Osteocyte (in vitro differentiated cells): Measurements from ENCODE around the gene ABTB1. TPM values are rescaled to one million over a fixed set of nuclear protein-coding genes. Genes with fewer than 3 reads are reported as not detected.
"Not testable (repeated sequence)": the region's sequence is repeated elsewhere in the genome, so short reads cannot be mapped to it uniquely, and the experiment has no call there.

Source experiments
- DNase-seq: peaks from one replicate; pipeline ENCODE4 v3.0.0; 2021; ENCODE audit warnings: mixed read lengths; ENCODE audit not compliant: unreplicated experiment; ENCODE audit errors: extremely low spot score
- H3K27ac Mint-ChIP-seq: one replicate; pipeline ENCODE4 v1.8.0; 2021; ENCODE audit warnings: mild to moderate bottlenecking, mixed read lengths; ENCODE audit not compliant: unreplicated experiment
- H3K27me3 Mint-ChIP-seq: one replicate; pipeline ENCODE4 v1.8.0; 2021; ENCODE audit warnings: mixed read lengths; ENCODE audit not compliant: unreplicated experiment
- H3K36me3 Mint-ChIP-seq: one replicate; pipeline ENCODE4 v1.8.0; 2021; ENCODE audit warnings: mixed read lengths; ENCODE audit not compliant: unreplicated experiment
- H3K4me1 Mint-ChIP-seq: one replicate; pipeline ENCODE4 v1.8.0; 2021; ENCODE audit warnings: mixed read lengths; ENCODE audit not compliant: unreplicated experiment
- H3K4me3 Mint-ChIP-seq: one replicate; pipeline ENCODE4 v1.8.0; 2021; ENCODE audit warnings: mild to moderate bottlenecking, moderate library complexity, mixed read lengths; ENCODE audit not compliant: unreplicated experiment
- H3K9me3 Mint-ChIP-seq: one replicate; pipeline ENCODE4 v1.8.0; 2021; ENCODE audit warnings: mixed read lengths; ENCODE audit not compliant: unreplicated experiment
- total RNA-seq: library from RNA; stranded (reverse); gene quantifications from 2 replicates; pipeline ENCODE4 v1.2.1, GENCODE V29; 2021
- TF ChIP-seq, protein P1 (sequence below): fragments of 200-600 bp; sonication (generic); IDR thresholded peaks from 2 replicates; pipeline ENCODE4 v1.5.0; 2021; ENCODE audit warnings: antibody characterized with exemption, mild to moderate bottlenecking, moderate library complexity

ABTB1 gene
- total RNA-seq, 1 donor from 2014 or later = 73.4 TPM

- Mint-ChIP-seq H3K9me3 (no peaks in the 10 kb centered on the region), H3K4me1 (peaks cover 32% of the 10 kb centered on the region), H3K36me3 (peaks cover 22% of the 10 kb centered on the region), H3K4me3 (no peak overlapping the region), H3K27me3 (no peaks in the 10 kb centered on the region), H3K27ac (no peak overlapping the region)
- TF ChIP-seq, protein P1, sequence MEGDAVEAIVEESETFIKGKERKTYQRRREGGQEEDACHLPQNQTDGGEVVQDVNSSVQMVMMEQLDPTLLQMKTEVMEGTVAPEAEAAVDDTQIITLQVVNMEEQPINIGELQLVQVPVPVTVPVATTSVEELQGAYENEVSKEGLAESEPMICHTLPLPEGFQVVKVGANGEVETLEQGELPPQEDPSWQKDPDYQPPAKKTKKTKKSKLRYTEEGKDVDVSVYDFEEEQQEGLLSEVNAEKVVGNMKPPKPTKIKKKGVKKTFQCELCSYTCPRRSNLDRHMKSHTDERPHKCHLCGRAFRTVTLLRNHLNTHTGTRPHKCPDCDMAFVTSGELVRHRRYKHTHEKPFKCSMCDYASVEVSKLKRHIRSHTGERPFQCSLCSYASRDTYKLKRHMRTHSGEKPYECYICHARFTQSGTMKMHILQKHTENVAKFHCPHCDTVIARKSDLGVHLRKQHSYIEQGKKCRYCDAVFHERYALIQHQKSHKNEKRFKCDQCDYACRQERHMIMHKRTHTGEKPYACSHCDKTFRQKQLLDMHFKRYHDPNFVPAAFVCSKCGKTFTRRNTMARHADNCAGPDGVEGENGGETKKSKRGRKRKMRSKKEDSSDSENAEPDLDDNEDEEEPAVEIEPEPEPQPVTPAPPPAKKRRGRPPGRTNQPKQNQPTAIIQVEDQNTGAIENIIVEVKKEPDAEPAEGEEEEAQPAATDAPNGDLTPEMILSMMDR = no peak
- DNase-seq = peak; percentile 72
Observed at GRCh38 chr3:127678611-127679533, 6.1 kb downstream of the ABTB1 start.

- Mint-ChIP-seq H3K4me1 (peaks cover 33% of the 10 kb centered on the region), H3K27ac (no peak overlapping the region), H3K9me3 (no peaks in the 10 kb centered on the region), H3K36me3 (peaks cover 22% of the 10 kb centered on the region), H3K4me3 (no peak overlapping the region), H3K27me3 (no peaks in the 10 kb centered on the region)
- DNase-seq = peak; percentile 74
- TF ChIP-seq, protein P1 = peak; percentile 13
Observed at GRCh38 chr3:127679534-127680145, 6.9 kb downstream of the ABTB1 start.

DNA sequence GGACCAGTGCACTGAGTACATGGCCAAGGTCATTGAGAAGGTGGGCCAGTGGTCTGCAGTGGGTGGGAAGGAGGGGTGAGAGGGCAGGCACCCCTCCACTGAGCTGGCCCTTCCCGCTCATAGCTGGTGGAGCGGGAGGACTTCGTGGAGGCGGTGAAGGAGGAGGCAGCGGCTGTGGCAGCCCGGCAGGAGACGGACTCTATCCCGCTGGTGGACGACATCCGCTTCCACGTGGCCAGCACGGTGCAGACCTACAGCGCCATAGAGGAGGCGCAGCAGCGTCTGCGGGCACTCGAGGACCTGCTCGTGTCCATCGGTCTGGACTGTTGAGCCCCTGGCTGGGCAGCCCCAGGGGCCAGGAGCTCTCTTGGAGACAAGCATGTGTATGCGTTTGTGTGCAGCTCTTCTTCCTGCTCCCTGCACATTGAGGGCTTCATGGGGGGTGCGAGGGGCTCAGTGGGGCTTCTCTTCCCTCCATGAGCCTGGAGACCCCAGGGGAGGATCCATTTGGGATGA, 7.5 kb downstream of the ABTB1 start:
- TF ChIP-seq, protein P1 = no peak
- Mint-ChIP-seq H3K4me3 (no peak overlapping the region), H3K9me3 (no peaks in the 10 kb centered on the region), H3K27ac (no peak overlapping the region), H3K36me3 (peaks cover 19% of the 10 kb centered on the region), H3K4me1 (peaks cover 28% of the 10 kb centered on the region), H3K27me3 (no peaks in the 10 kb centered on the region)
- peak; percentile 80 for DNase-seq

- TF ChIP-seq, protein P1 = no peak
- peaks cover 19% of the 10 kb centered on the region for H3K36me3 Mint-ChIP-seq
- DNase-seq = peak; percentile 72
- no peak overlapping the region for H3K4me3 Mint-ChIP-seq
- H3K9me3 Mint-ChIP-seq = no peaks in the 10 kb centered on the region
- no peaks in the 10 kb centered on the region for H3K27me3 Mint-ChIP-seq
- H3K4me1 Mint-ChIP-seq = peaks cover 24% of the 10 kb centered on the region
- no peak overlapping the region for H3K27ac Mint-ChIP-seq
Observed at GRCh38 chr3:127680798-127681221, 8.1 kb downstream of the ABTB1 start.

DNA sequence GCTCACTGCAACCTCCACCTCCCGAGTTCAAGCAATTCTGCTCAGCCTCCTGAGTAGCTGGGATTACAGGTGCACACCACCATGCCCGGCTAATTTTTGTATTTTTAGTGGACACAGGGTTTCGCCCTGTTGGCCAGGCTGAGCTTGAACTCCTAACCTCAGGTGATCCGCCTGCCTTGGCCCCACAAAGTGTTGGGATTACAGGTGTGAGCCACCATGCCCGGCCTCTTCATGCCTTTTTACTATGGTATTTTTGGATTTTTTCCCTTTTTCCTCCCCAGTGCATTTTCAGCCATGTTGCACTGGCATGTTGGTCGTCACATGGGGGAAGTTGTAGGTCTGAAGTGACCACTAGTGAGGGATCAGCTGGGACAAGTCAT, 9.4 kb downstream of the ABTB1 start:
- Mint-ChIP-seq H3K4me1 (peaks cover 20% of the 10 kb centered on the region), H3K36me3 (peaks cover 12% of the 10 kb centered on the region)
- not testable (repeated sequence) for H3K27me3 Mint-ChIP-seq, H3K27ac Mint-ChIP-seq, H3K9me3 Mint-ChIP-seq, H3K4me3 Mint-ChIP-seq
- peak; percentile 38 for DNase-seq
